Activated CD8-positive, alpha-beta memory T cell treated with anti-CD3 and anti-CD28 coated beads for 48 hours (primary cell): ENCODE data around the gene SH3BP5.

Source experiments
- DNase-seq, 3 experiments: peaks; one replicate each; pipeline ENCODE4 v3.0.0-alpha.2; 2020; ENCODE audit warnings: low read depth in 2 of 3, low spot score in 2 of 3

Gene SH3BP5

GRCh38 chr3:15260531-15260930 is 71.9 kb downstream of the SH3BP5 start:
- DNase-seq = no peak

GRCh38 chr3:15258720-15259119 is 73.7 kb downstream of the SH3BP5 start:
- no peak for DNase-seq

DNA sequence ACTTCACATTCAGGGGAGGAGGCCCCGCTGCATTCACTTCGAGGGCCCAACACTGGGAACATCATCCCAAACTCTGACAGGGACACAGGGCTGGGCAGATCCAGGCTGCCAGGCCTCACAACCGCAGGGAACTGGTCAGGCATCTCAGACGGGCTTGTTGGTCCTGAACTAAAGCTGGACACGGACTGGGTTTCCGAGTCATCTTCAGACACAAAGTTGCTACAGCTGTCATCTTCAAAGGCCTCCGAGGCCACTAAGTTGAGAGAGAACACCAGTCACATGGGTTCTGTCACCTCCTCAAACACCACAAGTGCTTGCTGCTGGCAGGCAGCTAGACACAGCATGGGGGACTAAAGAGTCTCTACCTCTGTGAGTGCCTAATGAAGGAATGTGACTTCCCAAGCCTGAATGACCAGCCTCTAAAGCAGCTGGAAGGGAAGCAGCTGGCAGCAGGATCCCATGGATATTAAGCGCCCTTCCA is 75.5 kb downstream of the SH3BP5 start:
- DNase-seq = no peak

- no peak for DNase-seq
Measured at GRCh38 chr3:15255215-15255614, 77.2 kb downstream of the SH3BP5 start.

GRCh38 chr3:15253023-15253697 is 79.2 kb downstream of the SH3BP5 start:
- DNase-seq = no peak

- DNase-seq = no peak
Measured at GRCh38 chr3:15246186-15246585, 86.2 kb downstream of the SH3BP5 start.

DNA sequence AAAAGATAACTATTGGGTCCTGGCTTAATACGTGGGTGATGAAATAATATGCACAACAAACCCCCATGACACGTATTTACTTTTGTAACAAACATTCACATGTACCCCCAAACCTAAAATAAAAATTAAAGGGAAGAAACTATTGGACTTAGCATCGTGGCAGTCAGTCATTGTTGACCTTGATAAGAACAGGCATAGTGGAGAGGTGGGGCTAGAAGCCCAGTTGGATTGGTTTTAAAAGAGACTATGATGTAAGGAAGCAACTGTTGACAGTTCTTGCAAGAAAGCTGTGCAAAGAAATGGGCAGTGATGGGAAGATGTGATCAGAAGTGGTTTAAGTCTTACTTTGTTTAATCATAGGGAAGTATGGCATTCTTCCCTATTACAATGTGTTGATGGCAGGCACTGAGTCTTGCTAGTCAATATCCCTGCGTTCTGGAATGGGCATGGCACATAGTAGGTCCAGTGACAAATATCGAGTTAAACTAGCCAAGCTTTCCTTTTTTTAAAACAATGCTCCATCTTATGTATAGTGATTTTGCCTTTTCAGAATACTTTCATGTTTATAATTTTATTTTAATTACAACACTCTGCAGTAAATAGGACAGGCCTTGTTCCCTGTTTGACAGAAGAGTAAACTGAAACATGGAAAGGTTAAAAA is 88.4 kb downstream of the SH3BP5 start:
- DNase-seq = no peak

- DNase-seq = no peak
Measured at GRCh38 chr3:15241341-15241740, 91.0 kb downstream of the SH3BP5 start.

DNA sequence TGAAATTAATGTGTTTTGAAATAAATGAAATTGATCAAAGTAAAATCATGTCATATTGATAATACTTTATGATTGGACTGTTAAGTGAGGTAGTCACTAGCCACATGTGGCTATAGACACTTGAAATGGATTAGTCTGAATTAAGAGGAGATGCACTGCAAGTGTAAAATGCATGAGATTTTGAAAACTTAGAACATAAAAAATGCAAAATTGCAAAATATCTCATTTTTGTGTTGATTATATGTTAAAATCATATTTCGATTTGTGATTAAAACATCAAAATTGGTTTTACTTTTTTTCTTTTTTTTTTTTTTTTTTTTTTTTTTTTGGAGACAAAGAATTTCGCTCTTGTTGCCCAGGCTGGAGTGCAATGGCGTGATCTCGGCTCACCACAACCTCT is 103.1 kb downstream of the SH3BP5 start:
- no peak for DNase-seq

GRCh38 chr3:15228147-15228546 is 104.2 kb downstream of the SH3BP5 start:
- DNase-seq = no peak

DNA sequence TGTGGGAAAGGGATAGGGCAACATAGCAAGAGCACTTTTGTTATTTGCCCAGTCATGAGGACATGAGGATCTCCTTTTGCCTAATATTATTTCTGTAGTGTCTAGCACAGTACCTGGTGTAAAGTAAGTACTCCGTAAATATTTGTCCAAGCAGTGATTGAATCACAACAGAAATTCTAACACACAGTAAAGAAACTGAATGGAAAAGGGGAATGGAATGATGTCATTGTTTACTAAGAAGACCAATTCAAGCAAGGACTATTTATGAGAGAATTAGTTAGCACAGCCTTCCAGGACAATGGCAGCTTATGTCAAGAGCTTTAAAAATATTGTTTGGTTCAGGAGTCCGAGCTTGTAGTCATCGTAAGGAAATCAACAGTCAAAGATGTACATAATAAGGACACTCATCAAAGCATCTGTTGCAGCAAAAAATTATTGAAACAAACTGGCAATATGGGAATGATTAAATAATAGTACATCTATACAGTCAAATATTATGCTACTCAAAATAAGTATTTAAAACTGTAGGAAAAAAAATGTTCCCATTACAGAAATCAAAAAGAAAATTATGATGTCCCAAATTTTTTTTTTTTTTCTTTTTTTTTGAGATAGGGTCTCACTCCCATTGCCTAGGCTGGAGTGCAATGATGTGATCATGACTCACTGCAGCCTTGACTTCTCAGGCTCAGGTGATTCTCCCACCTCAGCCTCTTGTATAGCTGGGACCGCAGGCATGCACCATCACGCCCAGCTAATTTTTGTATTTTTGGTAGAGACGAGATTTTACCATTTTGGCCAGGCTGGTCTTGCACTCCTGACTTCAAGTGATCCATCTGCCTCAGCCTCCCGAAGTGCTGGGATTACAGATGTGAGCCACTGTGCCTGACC is 108.5 kb downstream of the SH3BP5 start:
- DNase-seq = no peak

- no peak for DNase-seq
Measured at GRCh38 chr3:15221574-15222217, 110.7 kb downstream of the SH3BP5 start.

GRCh38 chr3:15220661-15221060 is 111.7 kb downstream of the SH3BP5 start:
- no peak for DNase-seq

- no peak for DNase-seq
Measured at GRCh38 chr3:15220056-15220455, 112.3 kb downstream of the SH3BP5 start.

GRCh38 chr3:15218689-15219088 is 113.7 kb downstream of the SH3BP5 start:
- no peak for DNase-seq

DNA sequence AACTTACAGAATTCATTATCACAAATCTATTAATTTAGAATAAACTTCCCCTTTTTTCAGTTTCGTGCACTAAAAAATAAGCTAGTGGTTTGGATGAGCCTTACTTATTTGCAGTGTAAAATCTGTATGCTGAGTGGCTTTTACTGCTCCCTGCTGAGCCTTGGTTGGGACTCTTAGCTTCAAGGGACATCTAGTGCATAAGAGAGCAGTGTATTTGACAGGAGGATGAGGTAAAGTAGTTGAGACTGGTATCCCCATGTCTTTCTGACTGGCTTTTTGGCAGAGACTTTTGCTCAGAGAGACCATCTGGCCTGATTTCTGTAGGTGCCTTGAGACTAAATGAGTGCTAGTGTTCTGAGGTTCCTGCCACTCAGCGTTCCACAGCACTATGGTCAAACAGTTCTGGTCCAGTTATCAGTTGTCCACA is 114.5 kb downstream of the SH3BP5 start:
- DNase-seq = no peak

DNA sequence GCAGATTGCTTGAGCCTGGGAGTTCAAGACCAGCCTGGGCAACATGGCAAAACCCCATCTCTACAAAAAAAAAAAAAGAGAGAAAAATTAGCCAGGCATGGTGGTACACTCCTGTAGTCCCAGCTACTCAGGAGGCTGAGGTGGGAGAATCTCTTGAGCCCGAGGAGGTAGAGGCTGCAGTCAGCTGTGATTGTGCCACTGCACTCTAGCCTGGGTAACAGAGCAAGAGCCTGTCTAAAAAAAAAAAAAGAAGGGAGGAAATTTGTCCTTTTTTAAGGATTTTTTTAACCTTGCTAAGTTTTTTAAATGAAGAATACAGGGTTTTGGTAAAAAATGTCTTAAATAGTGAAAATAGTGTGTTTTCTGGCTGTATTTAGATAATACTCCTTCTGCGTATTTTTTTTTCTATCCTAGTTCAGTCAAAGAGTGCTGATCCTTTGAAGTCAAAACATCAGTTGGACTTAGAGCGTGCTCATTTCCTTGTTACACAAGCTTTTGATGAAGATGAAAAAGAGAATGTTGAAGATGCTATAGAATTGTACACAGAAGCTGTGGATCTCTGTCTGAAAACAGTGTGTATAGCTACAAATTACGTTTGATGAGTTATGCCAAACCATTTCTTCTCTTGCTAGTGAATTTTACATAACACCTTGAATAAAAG is 115.2 kb downstream of the SH3BP5 start:
- no peak for DNase-seq

DNA sequence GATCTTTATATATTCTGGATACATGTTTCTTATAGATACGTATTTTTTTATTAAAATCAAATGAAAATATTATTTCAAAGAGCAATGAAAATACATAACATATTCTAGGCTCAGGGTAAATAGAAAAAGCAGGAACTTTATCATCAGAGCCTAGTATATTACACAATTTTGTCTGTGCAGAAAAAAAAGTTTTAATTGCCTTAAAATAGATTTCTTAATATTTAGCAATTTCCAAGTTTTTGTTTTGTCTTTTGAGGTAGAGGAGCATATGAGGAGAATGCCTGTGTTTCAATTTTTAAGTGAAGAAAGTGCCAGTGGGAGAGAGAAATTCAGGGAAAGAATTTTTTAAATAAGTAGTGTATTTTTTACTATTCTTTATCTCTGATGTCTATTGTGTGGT is 115.9 kb downstream of the SH3BP5 start:
- DNase-seq = no peak

DNA sequence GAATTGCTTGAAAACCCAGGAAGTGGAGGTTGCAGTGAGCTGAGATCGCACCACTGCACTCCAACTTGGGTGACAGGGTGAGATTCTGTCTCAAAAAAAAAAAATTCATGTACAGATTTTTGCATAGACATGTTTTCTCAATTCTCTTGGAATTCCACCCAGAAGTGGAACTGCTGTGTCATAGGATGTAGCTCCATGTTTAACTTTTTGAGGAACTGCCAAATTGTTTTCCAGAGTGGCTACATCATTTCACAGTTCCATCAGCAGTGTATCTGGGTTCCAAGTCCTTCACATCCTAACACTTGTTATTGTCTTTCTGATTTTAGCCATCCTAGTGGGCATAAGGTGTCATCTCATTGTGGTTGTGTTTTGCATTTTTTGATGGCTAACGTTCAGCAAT is 116.4 kb downstream of the SH3BP5 start:
- no peak for DNase-seq

DNA sequence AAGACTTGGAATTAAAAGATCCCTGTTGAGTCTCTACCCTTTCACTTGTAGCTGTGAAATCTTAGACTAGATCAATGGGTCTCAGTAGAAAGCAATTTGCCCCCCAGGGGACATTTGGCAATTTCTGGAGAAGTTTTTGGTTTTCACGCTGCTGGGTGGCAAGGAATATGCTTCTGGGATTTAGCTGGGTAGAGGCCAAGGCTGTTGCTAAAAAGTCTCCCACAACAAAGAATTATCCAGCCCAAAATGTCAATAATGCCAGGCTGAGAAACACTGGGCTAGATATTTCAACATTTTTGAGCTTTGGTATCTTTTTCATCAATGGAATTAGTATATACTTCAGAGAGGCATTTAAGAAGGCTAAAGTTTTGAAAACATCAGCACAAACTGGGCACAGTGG is 117.6 kb downstream of the SH3BP5 start:
- no peak for DNase-seq

- DNase-seq = no peak
Measured at GRCh38 chr3:15211937-15212336, 120.4 kb downstream of the SH3BP5 start.
